Measurements from ENCODE around the gene DLEC1.
"Not testable (repeated sequence)": the region's sequence is repeated elsewhere in the genome, so short reads cannot be mapped to it uniquely, and the experiment has no call there.

Gene DLEC1

GRCh38 chr3:38130631-38131065 is 91.6 kb downstream of the DLEC1 start:
- no peak for DNase-seq
- no peak overlapping the region for H3K4me3 ChIP-seq (ENCODE audit: low read depth, low read length)
- H3K36me3 ChIP-seq = no peaks in the 10 kb centered on the region
- H3K4me1 ChIP-seq = no peaks in the 10 kb centered on the region
- H3K9me3 ChIP-seq = no peaks in the 10 kb centered on the region
- TF ChIP-seq CTCF (IDR thresholded peaks at IDR 0.05; ENCODE audit: low read depth, low read length) = no peak
- no peaks in the 10 kb centered on the region for H3K27me3 ChIP-seq

- H3K27me3 ChIP-seq = no peaks in the 10 kb centered on the region
- no peaks in the 10 kb centered on the region for H3K9me3 ChIP-seq
- H3K36me3 ChIP-seq = no peaks in the 10 kb centered on the region
- no peak overlapping the region for H3K4me3 ChIP-seq (ENCODE audit: low read depth, low read length)
- peak; percentile 52 for TF ChIP-seq CTCF (IDR thresholded peaks at IDR 0.05; ENCODE audit: low read depth, low read length)
- H3K4me1 ChIP-seq = no peaks in the 10 kb centered on the region
- DNase-seq = peak; percentile 47
Observed at GRCh38 chr3:38131621-38132369, 92.8 kb downstream of the DLEC1 start.

- H3K9me3 ChIP-seq = no peaks in the 10 kb centered on the region
- no peaks in the 10 kb centered on the region for H3K27me3 ChIP-seq
- no peak for DNase-seq
- no peaks in the 10 kb centered on the region for H3K4me1 ChIP-seq
- H3K4me3 ChIP-seq (ENCODE audit: low read depth, low read length) = no peak overlapping the region
- H3K36me3 ChIP-seq = no peaks in the 10 kb centered on the region
- no peak for TF ChIP-seq CTCF (IDR thresholded peaks at IDR 0.05; ENCODE audit: low read depth, low read length)
Observed at GRCh38 chr3:38133209-38133556, 94.2 kb downstream of the DLEC1 start.

GRCh38 chr3:38133557-38134405 is 94.8 kb downstream of the DLEC1 start:
- DNase-seq = no peak
- Histone ChIP-seq H3K36me3 (no peaks in the 10 kb centered on the region), H3K4me3 (ENCODE audit: low read depth, low read length) (no peak overlapping the region), H3K9me3 (no peaks in the 10 kb centered on the region), H3K4me1 (no peaks in the 10 kb centered on the region), H3K27me3 (no peaks in the 10 kb centered on the region)
- TF ChIP-seq CTCF (IDR thresholded peaks at IDR 0.05; ENCODE audit: low read depth, low read length) = no peak

GRCh38 chr3:38134517-38135143 is 95.6 kb downstream of the DLEC1 start:
- not testable (repeated sequence) for H3K36me3 ChIP-seq; H3K27me3 ChIP-seq; DNase-seq; H3K4me1 ChIP-seq; H3K9me3 ChIP-seq; H3K4me3 ChIP-seq (ENCODE audit: low read depth, low read length)

GRCh38 chr3:38135621-38136277 is 96.7 kb downstream of the DLEC1 start:
- peak overlapping the region; percentile 70 for H3K4me3 ChIP-seq (ENCODE audit: low read depth, low read length)
- DNase-seq = not testable (repeated sequence)

More at GRCh38 chr3:38135621-38136277, 96.7 kb downstream of the DLEC1 start:
- not testable (repeated sequence) for H3K4me1 ChIP-seq, H3K27me3 ChIP-seq, H3K36me3 ChIP-seq, H3K9me3 ChIP-seq
